H1 (cell line): ENCODE data around the gene UFM1.

ENCODE experiments used
- ATF3 ChIP-seq: IDR thresholded peaks from 2 replicates; pipeline ENCODE4 v1.6.1; 2011; ENCODE audit warnings: low read depth, mild to moderate bottlenecking, low read length; ENCODE audit not compliant: insufficient read depth
- CREB1 ChIP-seq: IDR thresholded peaks from 2 replicates; pipeline ENCODE4 v1.6.1; 2012; ENCODE audit warnings: inconsistent platforms
- POLR2A ChIP-seq, 2 experiments: IDR thresholded peaks; 1 replicate in 1 of 2; 2 replicates in 1 of 2; pipeline ENCODE4 v1.6.1; 2011; ENCODE audit warnings: low read depth in 2 of 2, low read length in 2 of 2, mild to moderate bottlenecking in 2 of 2; ENCODE audit errors: control extremely low read depth in 1 of 2
- SIN3A ChIP-seq, 2 experiments: IDR thresholded peaks in 1 of 2; conservative IDR thresholded peaks in 1 of 2; 2 replicates each; pipeline ENCODE4 v1.6.1; 2011 to 2012; ENCODE audit warnings: low read length in 2 of 2, improper control_type of control experiment in 1 of 2, low read depth in 1 of 2, mild to moderate bottlenecking in 1 of 2
- TF ChIP-seq, protein P1 (sequence below), 3 experiments: IDR thresholded peaks; 1 replicate in 2 of 3; 2 replicates in 1 of 3; pipeline versions ENCODE4 v1.5.1 to v1.6.1; 2011; ENCODE audit warnings: low read length in 3 of 3, mild to moderate bottlenecking in 3 of 3, inconsistent platforms in 2 of 3, low read depth in 1 of 3, moderate library complexity in 1 of 3; ENCODE audit not compliant: insufficient read depth in 1 of 3; ENCODE audit errors: control extremely low read depth in 1 of 3

GRCh38 chr13:38355595-38356119 is 6.0 kb downstream of the UFM1 start:
- TF ChIP-seq SIN3A (conservative IDR thresholded peaks at IDR 0.05 in 1 of 2, IDR thresholded peaks at IDR 0.05 in 1 of 2; ENCODE audit: low read depth in 1 of 2, low read length in 2 of 2) = no peak
- TF ChIP-seq ATF3 = no peak
- TF ChIP-seq POLR2A (IDR thresholded peaks at IDR 0.05; ENCODE audit: control extremely low read depth in 1 of 2, low read depth in 2 of 2, low read length in 2 of 2) = no peak
- no peak for TF ChIP-seq CREB1
- TF ChIP-seq, protein P1, sequence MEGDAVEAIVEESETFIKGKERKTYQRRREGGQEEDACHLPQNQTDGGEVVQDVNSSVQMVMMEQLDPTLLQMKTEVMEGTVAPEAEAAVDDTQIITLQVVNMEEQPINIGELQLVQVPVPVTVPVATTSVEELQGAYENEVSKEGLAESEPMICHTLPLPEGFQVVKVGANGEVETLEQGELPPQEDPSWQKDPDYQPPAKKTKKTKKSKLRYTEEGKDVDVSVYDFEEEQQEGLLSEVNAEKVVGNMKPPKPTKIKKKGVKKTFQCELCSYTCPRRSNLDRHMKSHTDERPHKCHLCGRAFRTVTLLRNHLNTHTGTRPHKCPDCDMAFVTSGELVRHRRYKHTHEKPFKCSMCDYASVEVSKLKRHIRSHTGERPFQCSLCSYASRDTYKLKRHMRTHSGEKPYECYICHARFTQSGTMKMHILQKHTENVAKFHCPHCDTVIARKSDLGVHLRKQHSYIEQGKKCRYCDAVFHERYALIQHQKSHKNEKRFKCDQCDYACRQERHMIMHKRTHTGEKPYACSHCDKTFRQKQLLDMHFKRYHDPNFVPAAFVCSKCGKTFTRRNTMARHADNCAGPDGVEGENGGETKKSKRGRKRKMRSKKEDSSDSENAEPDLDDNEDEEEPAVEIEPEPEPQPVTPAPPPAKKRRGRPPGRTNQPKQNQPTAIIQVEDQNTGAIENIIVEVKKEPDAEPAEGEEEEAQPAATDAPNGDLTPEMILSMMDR (IDR thresholded peaks at IDR 0.05; ENCODE audit: control extremely low read depth in 1 of 3, insufficient read depth in 1 of 3, low read depth in 1 of 3, low read length in 3 of 3) = no peak
